HepG2 (cell line): Measurements from ENCODE around the gene RSL1D1. TPM values are rescaled to one million over a fixed set of nuclear protein-coding genes. Genes with fewer than 3 reads are reported as not detected.
A peak's percentile ranks its signal among the peaks of the same experiment; 100 is the strongest.

Source experiments
- ISL2 ChIP-seq: sonication (generic); formaldehyde crosslinking; IDR thresholded peaks from 2 replicates; pipeline ENCODE4 v1.5.0; 2020; ENCODE audit warnings: missing genetic modification reagents
- RFX1 ChIP-seq: fragments of 450-650 bp; IDR thresholded peaks from 2 replicates; pipeline ENCODE4 v1.6.1; 2017
- SP2 ChIP-seq: sonication (generic); formaldehyde crosslinking; IDR thresholded peaks from 2 replicates; pipeline ENCODE4 v1.5.1; 2020; ENCODE audit warnings: mild to moderate bottlenecking, missing genetic modification reagents
- TBX2 ChIP-seq: sonication (generic); formaldehyde crosslinking; IDR thresholded peaks from 2 replicates; pipeline ENCODE4 v1.5.0; 2020; ENCODE audit warnings: missing genetic modification reagents, mild to moderate bottlenecking, borderline replicate concordance
- ZNF24 ChIP-seq: fragments of 450-650 bp; IDR thresholded peaks from 2 replicates; pipeline ENCODE4 v1.6.1; 2017; ENCODE audit warnings: antibody characterized with exemption, mild to moderate bottlenecking
- ZNF841 ChIP-seq: sonication (generic); formaldehyde crosslinking; IDR thresholded peaks from 2 replicates; pipeline ENCODE4 v1.8.1; 2023; ENCODE audit warnings: missing genetic modification reagents, borderline replicate concordance
- polyA plus RNA-seq, 8 experiments: library from polyadenylated mRNA; depleted of rRNA in 3 of 8; stranded (reverse) in 7 of 8; unstranded in 1 of 8; fragments of >200 nt; fragmentation: Illumina TruSeq in 4 of 8; extraction: Trizol in 4 of 8; gene quantifications; 2 replicates each; pipeline versions ENCODE4 v1.2.1 to v1.2.3, GENCODE V29; 2011 to 2016; ENCODE audit warnings: low read depth in 4 of 8, missing spikeins in 1 of 8, mixed read lengths in 1 of 8; ENCODE audit not compliant: insufficient read depth in 1 of 8
- total RNA-seq, 5 experiments: library from RNA; depleted of rRNA; stranded (reverse); fragments of >200 nt; fragmentation: Illumina TruSeq; extraction: Trizol; gene quantifications; 2 replicates each; pipeline ENCODE4 v1.2.3, GENCODE V29; 2016; ENCODE audit warnings: low read depth in 1 of 5
- TF ChIP-seq, protein P1 (sequence below): sonication (generic); formaldehyde crosslinking; IDR thresholded peaks from 2 replicates; pipeline ENCODE4 v1.4.0; 2020; ENCODE audit warnings: mild to moderate bottlenecking, missing genetic modification reagents
- TF ChIP-seq, protein P2 (sequence below): IDR thresholded peaks from 2 replicates; pipeline ENCODE4 v1.6.1; 2016
- TF ChIP-seq, protein P3 (sequence below), 2 experiments: sonication (generic) in 1 of 2; formaldehyde crosslinking in 1 of 2; IDR thresholded peaks; 2 replicates each; pipeline versions ENCODE4 v1.6.1 to v1.9.0; 2014 to 2022; ENCODE audit warnings: antibody characterized with exemption in 1 of 2, borderline replicate concordance in 1 of 2, inconsistent platforms in 1 of 2, low read depth in 1 of 2, missing genetic modification reagents in 1 of 2
- TF ChIP-seq, protein P4 (sequence below): sonication (generic); formaldehyde crosslinking; IDR thresholded peaks from 2 replicates; pipeline ENCODE4 v1.4.0; 2020; ENCODE audit warnings: missing genetic modification reagents, borderline replicate concordance

RSL1D1 gene
- total and polyA plus RNA-seq, 2 of the 13 experiments (the other 11 are each of a cell fraction or from before 2014, with no cell fraction given): 187 to 343 TPM

DNA sequence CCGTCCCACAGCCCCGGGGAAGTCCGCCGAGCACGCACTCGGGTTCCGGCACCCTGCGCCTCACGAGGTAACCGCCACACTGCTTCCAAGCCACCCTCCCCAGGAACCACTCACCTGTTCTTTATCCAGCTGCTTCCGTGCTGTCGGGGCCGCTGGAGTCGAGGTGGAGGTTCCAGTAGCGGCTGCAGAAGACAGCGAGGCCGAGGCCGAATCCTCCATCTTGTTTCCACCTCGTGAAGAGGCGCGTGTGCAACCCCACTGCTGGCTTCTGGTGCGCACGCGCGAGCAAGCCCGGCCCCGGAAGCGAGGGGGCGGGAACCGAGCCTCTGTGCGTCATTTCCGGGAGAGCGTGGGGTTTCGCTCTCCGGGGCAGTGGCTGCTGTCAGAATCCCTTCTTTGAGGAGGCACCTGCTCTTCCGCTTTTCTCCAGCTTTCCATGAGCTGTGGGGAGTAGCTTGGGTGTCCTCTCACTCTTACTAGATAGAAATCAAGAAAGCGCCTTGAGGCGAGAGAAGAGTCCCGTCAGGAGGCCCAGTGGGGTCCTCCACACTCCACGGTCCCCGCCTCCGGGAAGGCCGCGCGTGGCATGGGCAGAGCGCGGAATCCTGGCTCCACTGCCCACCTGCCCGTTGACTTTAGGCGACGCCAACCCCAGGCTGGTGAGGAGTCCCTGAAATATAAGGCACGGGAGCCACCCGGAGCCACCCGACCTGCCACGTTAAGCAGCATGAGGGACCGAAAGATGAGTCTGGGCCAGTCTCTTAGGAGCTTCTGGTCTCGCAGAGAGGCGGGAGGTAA, at the start of gene RSL1D1 (continued):
- TF ChIP-seq, protein P1, sequence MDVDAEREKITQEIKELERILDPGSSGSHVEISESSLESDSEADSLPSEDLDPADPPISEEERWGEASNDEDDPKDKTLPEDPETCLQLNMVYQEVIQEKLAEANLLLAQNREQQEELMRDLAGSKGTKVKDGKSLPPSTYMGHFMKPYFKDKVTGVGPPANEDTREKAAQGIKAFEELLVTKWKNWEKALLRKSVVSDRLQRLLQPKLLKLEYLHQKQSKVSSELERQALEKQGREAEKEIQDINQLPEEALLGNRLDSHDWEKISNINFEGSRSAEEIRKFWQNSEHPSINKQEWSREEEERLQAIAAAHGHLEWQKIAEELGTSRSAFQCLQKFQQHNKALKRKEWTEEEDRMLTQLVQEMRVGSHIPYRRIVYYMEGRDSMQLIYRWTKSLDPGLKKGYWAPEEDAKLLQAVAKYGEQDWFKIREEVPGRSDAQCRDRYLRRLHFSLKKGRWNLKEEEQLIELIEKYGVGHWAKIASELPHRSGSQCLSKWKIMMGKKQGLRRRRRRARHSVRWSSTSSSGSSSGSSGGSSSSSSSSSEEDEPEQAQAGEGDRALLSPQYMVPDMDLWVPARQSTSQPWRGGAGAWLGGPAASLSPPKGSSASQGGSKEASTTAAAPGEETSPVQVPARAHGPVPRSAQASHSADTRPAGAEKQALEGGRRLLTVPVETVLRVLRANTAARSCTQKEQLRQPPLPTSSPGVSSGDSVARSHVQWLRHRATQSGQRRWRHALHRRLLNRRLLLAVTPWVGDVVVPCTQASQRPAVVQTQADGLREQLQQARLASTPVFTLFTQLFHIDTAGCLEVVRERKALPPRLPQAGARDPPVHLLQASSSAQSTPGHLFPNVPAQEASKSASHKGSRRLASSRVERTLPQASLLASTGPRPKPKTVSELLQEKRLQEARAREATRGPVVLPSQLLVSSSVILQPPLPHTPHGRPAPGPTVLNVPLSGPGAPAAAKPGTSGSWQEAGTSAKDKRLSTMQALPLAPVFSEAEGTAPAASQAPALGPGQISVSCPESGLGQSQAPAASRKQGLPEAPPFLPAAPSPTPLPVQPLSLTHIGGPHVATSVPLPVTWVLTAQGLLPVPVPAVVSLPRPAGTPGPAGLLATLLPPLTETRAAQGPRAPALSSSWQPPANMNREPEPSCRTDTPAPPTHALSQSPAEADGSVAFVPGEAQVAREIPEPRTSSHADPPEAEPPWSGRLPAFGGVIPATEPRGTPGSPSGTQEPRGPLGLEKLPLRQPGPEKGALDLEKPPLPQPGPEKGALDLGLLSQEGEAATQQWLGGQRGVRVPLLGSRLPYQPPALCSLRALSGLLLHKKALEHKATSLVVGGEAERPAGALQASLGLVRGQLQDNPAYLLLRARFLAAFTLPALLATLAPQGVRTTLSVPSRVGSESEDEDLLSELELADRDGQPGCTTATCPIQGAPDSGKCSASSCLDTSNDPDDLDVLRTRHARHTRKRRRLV (CRISPR knock-in tag): peak; percentile 91; the same call in 1 of the 2 replicates
- TF ChIP-seq, protein P2, sequence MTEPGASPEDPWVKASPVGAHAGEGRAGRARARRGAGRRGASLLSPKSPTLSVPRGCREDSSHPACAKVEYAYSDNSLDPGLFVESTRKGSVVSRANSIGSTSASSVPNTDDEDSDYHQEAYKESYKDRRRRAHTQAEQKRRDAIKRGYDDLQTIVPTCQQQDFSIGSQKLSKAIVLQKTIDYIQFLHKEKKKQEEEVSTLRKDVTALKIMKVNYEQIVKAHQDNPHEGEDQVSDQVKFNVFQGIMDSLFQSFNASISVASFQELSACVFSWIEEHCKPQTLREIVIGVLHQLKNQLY (CRISPR knock-in tag): peak; percentile 84
- TF ChIP-seq RFX1: no peak
- TF ChIP-seq, protein P3, sequence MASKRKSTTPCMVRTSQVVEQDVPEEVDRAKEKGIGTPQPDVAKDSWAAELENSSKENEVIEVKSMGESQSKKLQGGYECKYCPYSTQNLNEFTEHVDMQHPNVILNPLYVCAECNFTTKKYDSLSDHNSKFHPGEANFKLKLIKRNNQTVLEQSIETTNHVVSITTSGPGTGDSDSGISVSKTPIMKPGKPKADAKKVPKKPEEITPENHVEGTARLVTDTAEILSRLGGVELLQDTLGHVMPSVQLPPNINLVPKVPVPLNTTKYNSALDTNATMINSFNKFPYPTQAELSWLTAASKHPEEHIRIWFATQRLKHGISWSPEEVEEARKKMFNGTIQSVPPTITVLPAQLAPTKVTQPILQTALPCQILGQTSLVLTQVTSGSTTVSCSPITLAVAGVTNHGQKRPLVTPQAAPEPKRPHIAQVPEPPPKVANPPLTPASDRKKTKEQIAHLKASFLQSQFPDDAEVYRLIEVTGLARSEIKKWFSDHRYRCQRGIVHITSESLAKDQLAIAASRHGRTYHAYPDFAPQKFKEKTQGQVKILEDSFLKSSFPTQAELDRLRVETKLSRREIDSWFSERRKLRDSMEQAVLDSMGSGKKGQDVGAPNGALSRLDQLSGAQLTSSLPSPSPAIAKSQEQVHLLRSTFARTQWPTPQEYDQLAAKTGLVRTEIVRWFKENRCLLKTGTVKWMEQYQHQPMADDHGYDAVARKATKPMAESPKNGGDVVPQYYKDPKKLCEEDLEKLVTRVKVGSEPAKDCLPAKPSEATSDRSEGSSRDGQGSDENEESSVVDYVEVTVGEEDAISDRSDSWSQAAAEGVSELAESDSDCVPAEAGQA (IDR thresholded peaks at IDR 0.05; ENCODE audit: low read depth): 0 out of 2 replicates have a peak, but pooled peaks have one; percentile 73
- TF ChIP-seq, protein P3 (CRISPR knock-in tag; IDR thresholded peaks at IDR 0.05; ENCODE audit: borderline replicate concordance): no peak
- TF ChIP-seq ZNF841: no peak
- no peak for TF ChIP-seq ZNF24
- peak; percentile 34 for TF ChIP-seq TBX2 (CRISPR knock-in tag)
- TF ChIP-seq, protein P4, sequence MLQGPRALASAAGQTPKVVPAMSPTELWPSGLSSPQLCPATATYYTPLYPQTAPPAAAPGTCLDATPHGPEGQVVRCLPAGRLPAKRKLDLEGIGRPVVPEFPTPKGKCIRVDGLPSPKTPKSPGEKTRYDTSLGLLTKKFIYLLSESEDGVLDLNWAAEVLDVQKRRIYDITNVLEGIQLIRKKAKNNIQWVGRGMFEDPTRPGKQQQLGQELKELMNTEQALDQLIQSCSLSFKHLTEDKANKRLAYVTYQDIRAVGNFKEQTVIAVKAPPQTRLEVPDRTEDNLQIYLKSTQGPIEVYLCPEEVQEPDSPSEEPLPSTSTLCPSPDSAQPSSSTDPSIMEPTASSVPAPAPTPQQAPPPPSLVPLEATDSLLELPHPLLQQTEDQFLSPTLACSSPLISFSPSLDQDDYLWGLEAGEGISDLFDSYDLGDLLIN: no peak
- peak; percentile 86 for TF ChIP-seq SP2
- TF ChIP-seq ISL2 (CRISPR knock-in tag): peak; percentile 69
